Keratinocyte (primary cell): ENCODE results near the gene GPR160. TPM values are rescaled to one million over a fixed set of nuclear protein-coding genes. Genes with fewer than 3 reads are reported as not detected.

Source experiments
- DNase-seq: peaks from one replicate; pipeline ENCODE4 v3.0.0-alpha.2; 2011; ENCODE audit warnings: low read depth, missing footprints, low spot score
- FAIRE-seq: peaks from 2 replicates; lab custom pipeline; 2011; peaks lifted over from hg19 to GRCh38; lab: Jason Lieb, UNC
- H2AFZ ChIP-seq: 2 replicates; pipeline ENCODE4 v1.6.0; 2012; ENCODE audit warnings: low read length, control low read depth, inconsistent platforms; ENCODE audit not compliant: control insufficient read depth
- H3K27ac ChIP-seq: 2 replicates; pipeline ENCODE4 v1.5.1; 2011; ENCODE audit warnings: low read length; ENCODE audit not compliant: control insufficient read depth, insufficient read depth
- H3K27me3 ChIP-seq: 3 replicates; pipeline ENCODE4 v1.6.0; 2011; ENCODE audit warnings: low read length; ENCODE audit not compliant: control insufficient read depth, insufficient read depth; ENCODE audit errors: extremely low read depth
- H3K36me3 ChIP-seq, 2 experiments: 2 replicates in 1 of 2; 3 replicates in 1 of 2; pipeline ENCODE4 v1.5.1; 2011; ENCODE audit warnings: low read length in 2 of 2, mild to moderate bottlenecking in 1 of 2; ENCODE audit not compliant: control insufficient read depth in 2 of 2, insufficient read depth in 2 of 2; ENCODE audit errors: extremely low read depth in 1 of 2
- H3K4me1 ChIP-seq: 3 replicates; pipeline ENCODE4 v1.5.1; 2011; ENCODE audit warnings: low read length; ENCODE audit not compliant: control insufficient read depth, insufficient read depth; ENCODE audit errors: extremely low read depth
- H3K4me2 ChIP-seq: 3 replicates; pipeline ENCODE4 v1.6.0; 2011; ENCODE audit warnings: low read depth, low read length; ENCODE audit not compliant: control insufficient read depth, insufficient read depth; ENCODE audit errors: extremely low read depth
- H3K4me3 ChIP-seq, 3 experiments: fragments of 200-600 bp in 1 of 3; sonication (generic) in 1 of 3; 2 replicates in 2 of 3; 3 replicates in 1 of 3; pipeline ENCODE4 v1.5.1; 2011 to 2016; ENCODE audit warnings: low read length in 3 of 3, mild to moderate bottlenecking in 3 of 3, control low read depth in 2 of 3, inconsistent platforms in 1 of 3, low read depth in 1 of 3, mixed read lengths in 1 of 3, mixed run types in 1 of 3, moderate library complexity in 1 of 3; ENCODE audit not compliant: control insufficient read depth in 2 of 3, insufficient read depth in 2 of 3; ENCODE audit errors: extremely low read depth in 1 of 3
- H3K79me2 ChIP-seq: 2 replicates; pipeline ENCODE4 v1.6.0; 2012; ENCODE audit warnings: low read length; ENCODE audit not compliant: control insufficient read depth, insufficient read depth
- H3K9ac ChIP-seq: 3 replicates; pipeline ENCODE4 v1.6.0; 2011; ENCODE audit warnings: low read length; ENCODE audit not compliant: control insufficient read depth, insufficient read depth; ENCODE audit errors: extremely low read depth
- H3K9me1 ChIP-seq: 3 replicates; pipeline ENCODE4 v1.6.0; 2011; ENCODE audit warnings: low read length; ENCODE audit not compliant: control insufficient read depth, insufficient read depth; ENCODE audit errors: extremely low read depth
- H3K9me3 ChIP-seq: 2 replicates; pipeline ENCODE4 v1.5.1; 2012; ENCODE audit warnings: low read depth, low read length; ENCODE audit not compliant: control insufficient read depth
- H4K20me1 ChIP-seq: 3 replicates; pipeline ENCODE4 v1.6.0; 2011; ENCODE audit warnings: low read length; ENCODE audit not compliant: control insufficient read depth, insufficient read depth; ENCODE audit errors: extremely low read depth
- EZH2 ChIP-seq: IDR thresholded peaks from one replicate; pipeline ENCODE4 v1.6.1; 2012; ENCODE audit warnings: inconsistent platforms, mild to moderate bottlenecking, low read length, moderate library complexity
- dilution Hi-C: fragments of 300-500 bp; cut with MboI; formaldehyde crosslinking; loops from one replicate; pipeline ENCODE4 v1.7.0; 2020; ENCODE audit warnings: low sequenced_read_pairs; ENCODE audit not compliant: extremely low pct_ligation_motif_present
- polyA plus RNA-seq, 5 experiments: library from polyadenylated mRNA; depleted of rRNA in 3 of 5; stranded (reverse) in 3 of 5; stranded (forward) in 1 of 5; unstranded in 1 of 5; fragments of >200 nt; gene quantifications; 1 replicate in 1 of 5; 2 replicates in 3 of 5; 3 replicates in 1 of 5; pipeline versions ENCODE4 v1.2.1 to v1.2.3, GENCODE V29; 2011 to 2012; ENCODE audit warnings: missing spikeins in 2 of 5, low read depth in 1 of 5, low replicate concordance in 1 of 5
- TF ChIP-seq, protein P1 (sequence below), 3 experiments: IDR thresholded peaks in 1 of 3; conservative IDR thresholded peaks in 1 of 3; optimal IDR thresholded peaks in 1 of 3; 2 replicates in 2 of 3; 3 replicates in 1 of 3; pipeline versions ENCODE3 to v1.5.1; 2011; ENCODE audit warnings: low read length in 3 of 3, mild to moderate bottlenecking in 3 of 3, moderate library complexity in 2 of 3, control low read depth in 1 of 3, inconsistent platforms in 1 of 3; ENCODE audit not compliant: insufficient read depth in 2 of 3; ENCODE audit errors: extremely low read depth in 1 of 3

The GPR160 gene
- polyA plus RNA-seq, 1 donor (not counting 4 experiments of a cell fraction or from before 2014, with no cell fraction given): 0.22 TPM

DNA sequence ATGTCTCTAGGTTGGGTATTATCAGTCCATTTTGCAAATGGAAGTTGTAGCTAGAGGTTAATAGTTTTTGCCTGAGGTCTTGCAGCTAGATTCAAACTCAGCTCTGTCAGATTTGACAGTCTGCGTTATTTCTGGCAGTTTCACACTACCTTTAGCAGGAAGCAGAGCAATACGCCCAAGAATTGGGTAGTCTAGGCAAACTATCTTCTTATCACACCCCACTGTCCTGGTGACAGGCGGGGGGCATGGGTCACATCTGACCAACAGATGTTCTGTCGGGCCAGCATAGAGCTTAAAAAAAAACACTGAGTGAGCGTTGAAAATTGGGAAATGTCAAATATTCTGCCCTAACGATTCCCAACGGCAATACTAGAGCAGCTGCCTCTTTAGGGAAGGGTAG lies 5.7 kb downstream of the GPR160 start:
- Histone ChIP-seq H3K4me2 (no peak overlapping the region), H3K4me1 (peaks cover 5% of the 10 kb centered on the region), H3K27ac (no peak overlapping the region), H3K9me1 (no peaks in the 10 kb centered on the region), H2AFZ (no peak overlapping the region), H3K27me3 (peaks cover 26% of the 10 kb centered on the region), H3K9me3 (no peaks in the 10 kb centered on the region), H3K4me3 (no peak overlapping the region), H4K20me1 (no peaks in the 10 kb centered on the region), H3K9ac (no peak overlapping the region), H3K79me2 (no peaks in the 10 kb centered on the region), H3K36me3 (no peaks in the 10 kb centered on the region)
- dilution Hi-C loops: no loop called here
- no peak for TF ChIP-seq EZH2
- TF ChIP-seq, protein P1, sequence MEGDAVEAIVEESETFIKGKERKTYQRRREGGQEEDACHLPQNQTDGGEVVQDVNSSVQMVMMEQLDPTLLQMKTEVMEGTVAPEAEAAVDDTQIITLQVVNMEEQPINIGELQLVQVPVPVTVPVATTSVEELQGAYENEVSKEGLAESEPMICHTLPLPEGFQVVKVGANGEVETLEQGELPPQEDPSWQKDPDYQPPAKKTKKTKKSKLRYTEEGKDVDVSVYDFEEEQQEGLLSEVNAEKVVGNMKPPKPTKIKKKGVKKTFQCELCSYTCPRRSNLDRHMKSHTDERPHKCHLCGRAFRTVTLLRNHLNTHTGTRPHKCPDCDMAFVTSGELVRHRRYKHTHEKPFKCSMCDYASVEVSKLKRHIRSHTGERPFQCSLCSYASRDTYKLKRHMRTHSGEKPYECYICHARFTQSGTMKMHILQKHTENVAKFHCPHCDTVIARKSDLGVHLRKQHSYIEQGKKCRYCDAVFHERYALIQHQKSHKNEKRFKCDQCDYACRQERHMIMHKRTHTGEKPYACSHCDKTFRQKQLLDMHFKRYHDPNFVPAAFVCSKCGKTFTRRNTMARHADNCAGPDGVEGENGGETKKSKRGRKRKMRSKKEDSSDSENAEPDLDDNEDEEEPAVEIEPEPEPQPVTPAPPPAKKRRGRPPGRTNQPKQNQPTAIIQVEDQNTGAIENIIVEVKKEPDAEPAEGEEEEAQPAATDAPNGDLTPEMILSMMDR (optimal IDR thresholded peaks at IDR 0.05 in 1 of 3, IDR thresholded peaks at IDR 0.05 in 1 of 3, conservative IDR thresholded peaks at IDR 0.05 in 1 of 3; ENCODE audit: extremely low read depth in 1 of 3, insufficient read depth in 2 of 3, low read length in 3 of 3): no peak
- FAIRE-seq: no peak
- no peak for DNase-seq

DNA sequence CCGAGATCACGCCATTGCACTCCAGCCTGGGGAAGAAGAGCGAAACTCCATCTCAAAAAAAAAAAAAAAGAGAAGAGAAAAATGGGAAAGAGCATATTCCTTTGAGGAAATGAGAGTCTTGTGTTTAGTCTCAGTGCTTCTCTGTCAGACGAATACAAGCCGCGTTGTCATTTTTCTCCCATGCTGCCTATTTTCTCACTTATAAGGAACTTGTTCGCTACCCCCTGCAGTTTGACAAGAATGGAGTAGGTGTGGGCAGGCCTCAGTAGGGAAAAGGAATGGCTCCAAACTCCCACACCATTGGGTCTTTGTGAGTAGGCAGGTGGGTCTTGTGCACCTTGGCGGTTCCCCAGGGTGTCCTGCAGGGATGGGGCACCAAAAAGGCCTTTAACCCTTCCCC lies 6.5 kb downstream of the GPR160 start:
- Histone ChIP-seq H4K20me1 (no peaks in the 10 kb centered on the region), H3K9ac (no peak overlapping the region), H3K4me1 (no peaks in the 10 kb centered on the region), H3K4me2 (no peak overlapping the region), H3K27me3 (peaks cover 18% of the 10 kb centered on the region), H3K36me3 (no peaks in the 10 kb centered on the region), H3K9me3 (no peaks in the 10 kb centered on the region), H2AFZ (no peak overlapping the region), H3K79me2 (no peaks in the 10 kb centered on the region), H3K27ac (no peak overlapping the region), H3K4me3 (no peak overlapping the region), H3K9me1 (no peaks in the 10 kb centered on the region)
- FAIRE-seq: no peak
- TF ChIP-seq, protein P1 (optimal IDR thresholded peaks at IDR 0.05 in 1 of 3, IDR thresholded peaks at IDR 0.05 in 1 of 3, conservative IDR thresholded peaks at IDR 0.05 in 1 of 3; ENCODE audit: extremely low read depth in 1 of 3, insufficient read depth in 2 of 3, low read length in 3 of 3): no peak
- TF ChIP-seq EZH2: no peak
- dilution Hi-C loops: no loop called here
- no peak for DNase-seq
